Adrenal gland (tissue), 12 donors: ENCODE data around the gene PLXNA4. TPM values are rescaled to one million over a fixed set of nuclear protein-coding genes. Genes with fewer than 3 reads are reported as not detected.

Experiments used
- DNase-seq, 7 donors: peaks; one replicate each; pipeline ENCODE4 v3.0.0-alpha.2; 2019 to 2020
- H3K27ac ChIP-seq, 5 donors: fragments of 200-600 bp; sonication (generic) in 4 of 5; 1 replicate in 3 of 5; 2 replicates in 2 of 5; pipeline versions ENCODE4 v1.5.1 to v1.8.0; 2016 to 2020; ENCODE audit warnings: mild to moderate bottlenecking in 1 of 5
- H3K27me3 ChIP-seq: fragments of 200-600 bp; 2 replicates; pipeline ENCODE4 v1.8.0; 2021
- H3K36me3 ChIP-seq, 2 donors: fragments of 200-600 bp; replicated peaks in 1 of 2; 1 replicate in 1 of 2; 2 replicates in 1 of 2; pipeline versions ENCODE4 v1.5.1 to v1.8.0; 2018 to 2022
- H3K4me1 ChIP-seq, 2 donors: fragments of 200-600 bp; replicated peaks in 1 of 2; 1 replicate in 1 of 2; 2 replicates in 1 of 2; pipeline versions ENCODE4 v1.5.1 to v1.8.0; 2018 to 2021
- H3K4me3 ChIP-seq, 4 donors: fragments of 200-600 bp; sonication (generic) in 3 of 4; one replicate each; pipeline ENCODE4 v1.5.1; 2016 to 2018
- H3K9me3 ChIP-seq, 3 donors: fragments of 200-600 bp; sonication (generic) in 1 of 3; replicated peaks in 1 of 3; 1 replicate in 2 of 3; 2 replicates in 1 of 3; pipeline versions ENCODE4 v1.5.1 to v1.8.0; 2016 to 2021
- POLR2A ChIP-seq, 2 donors: fragments of 450-650 bp; IDR thresholded peaks; one replicate each; pipeline ENCODE4 v1.6.1; 2017; ENCODE audit warnings: antibody characterized with exemption in 2 of 2, mild to moderate bottlenecking in 2 of 2, moderate library complexity in 1 of 2
- WGBS, 4 donors: extraction: QIAGEN DNeasy Blood & Tissue Kit in 2 of 4; methylation state at CpG; one replicate each; pipeline versions ENCODE4 v1.1.5 to v1.1.7; 2013 to 2017; 5-methylcytosine and 5-hydroxymethylcytosine counted together
- intact Hi-C, 2 donors: fragments of 100-400 bp; cut with DNase I; formaldehyde crosslinking; loops; one replicate each; pipeline versions ENCODE4 v1.14.1 to v1.15.0; 2022 to 2023
- polyA plus RNA-seq, 3 donors: library from polyadenylated mRNA; stranded (reverse); fragments of 200-250 nt in 2 of 3; fragments of 350-450 nt in 1 of 3; fragmentation: Illumina TruSeq in 1 of 3; extraction: RNeasy Lipid Tissue Mini Kit (QIAGEN cat#74804) in 1 of 3; gene quantifications; one replicate each; pipeline ENCODE4 v1.2.3, GENCODE V29; 2013 to 2014
- total RNA-seq, 9 donors: library from RNA; depleted of rRNA in 4 of 9; stranded (reverse); fragments of >200 nt in 4 of 9; fragments of 120-200 nt in 1 of 9; fragmentation: NEBNext Ultra II Directional in 1 of 9; extraction: Animal tissue kit (Norgen Biotek cat#: 25700) in 1 of 9; gene quantifications; one replicate each; pipeline versions ENCODE4 v1.1.0 to v1.2.4, GENCODE V29; 2013 to 2023
- TF ChIP-seq, protein P1 (sequence below), 6 experiments: fragments of 450-650 bp in 4 of 6; fragments of 200-600 bp in 2 of 6; sonication (generic) in 1 of 6; IDR thresholded peaks; 1 replicate in 5 of 6; 2 replicates in 1 of 6; pipeline versions ENCODE4 v1.5.1 to v1.8.0; 2016 to 2021; ENCODE audit warnings: antibody characterized with exemption in 6 of 6, mild to moderate bottlenecking in 2 of 6, moderate library complexity in 1 of 6
- donor health status: healthy with polysubstance abuse.
- donor health status: Bipolar disorder and iron deficiency.
- donor health status: DM: yes; HTN: yes; CAD: no.
- donor health status: DM: no; HTN: no; CAD: no.
- donor health status: DM: no; HTN: no; CAD: no.
- donor health status: DM: yes; HTN: yes; CAD: no.

The PLXNA4 gene
- total and polyA plus RNA-seq, 12 donors, result 0.99 to 10.7 (median 3.6) TPM

DNA sequence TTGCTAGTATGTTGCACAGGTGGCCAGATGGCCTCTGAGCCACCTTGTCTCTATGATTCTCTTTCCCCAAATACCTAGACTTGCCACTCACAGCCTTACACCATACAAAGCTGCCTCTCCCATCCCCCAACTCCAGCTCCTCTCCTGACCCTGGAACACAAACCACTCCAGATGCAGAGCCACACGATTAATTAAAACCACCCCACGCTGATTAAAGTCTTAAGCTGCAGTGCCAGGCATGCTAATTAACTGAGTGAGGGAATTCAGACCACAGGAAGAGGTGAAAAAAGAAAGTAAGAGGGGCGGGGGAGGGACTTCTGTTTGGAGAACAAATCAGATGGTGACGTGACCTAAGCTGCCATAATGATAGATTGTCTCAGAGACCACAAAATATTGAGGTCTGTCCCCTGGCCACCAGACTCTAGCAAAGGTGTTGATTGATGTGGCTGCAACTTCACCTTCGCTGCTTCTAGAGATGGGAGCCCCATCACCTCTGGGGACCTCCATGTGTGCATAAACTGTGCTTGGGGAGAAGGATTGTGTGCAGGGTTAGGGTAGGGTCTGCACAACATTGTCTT, 331.3 kb downstream of the PLXNA4 start:
- Histone ChIP-seq H3K27ac (no peak overlapping the region), H3K4me3 (no peak overlapping the region), H3K36me3 (no peaks in the 10 kb centered on the region), H3K9me3 (no peaks in the 10 kb centered on the region), H3K4me1 (no peaks in the 10 kb centered on the region), H3K27me3 (no peaks in the 10 kb centered on the region)
- TF ChIP-seq, protein P1, sequence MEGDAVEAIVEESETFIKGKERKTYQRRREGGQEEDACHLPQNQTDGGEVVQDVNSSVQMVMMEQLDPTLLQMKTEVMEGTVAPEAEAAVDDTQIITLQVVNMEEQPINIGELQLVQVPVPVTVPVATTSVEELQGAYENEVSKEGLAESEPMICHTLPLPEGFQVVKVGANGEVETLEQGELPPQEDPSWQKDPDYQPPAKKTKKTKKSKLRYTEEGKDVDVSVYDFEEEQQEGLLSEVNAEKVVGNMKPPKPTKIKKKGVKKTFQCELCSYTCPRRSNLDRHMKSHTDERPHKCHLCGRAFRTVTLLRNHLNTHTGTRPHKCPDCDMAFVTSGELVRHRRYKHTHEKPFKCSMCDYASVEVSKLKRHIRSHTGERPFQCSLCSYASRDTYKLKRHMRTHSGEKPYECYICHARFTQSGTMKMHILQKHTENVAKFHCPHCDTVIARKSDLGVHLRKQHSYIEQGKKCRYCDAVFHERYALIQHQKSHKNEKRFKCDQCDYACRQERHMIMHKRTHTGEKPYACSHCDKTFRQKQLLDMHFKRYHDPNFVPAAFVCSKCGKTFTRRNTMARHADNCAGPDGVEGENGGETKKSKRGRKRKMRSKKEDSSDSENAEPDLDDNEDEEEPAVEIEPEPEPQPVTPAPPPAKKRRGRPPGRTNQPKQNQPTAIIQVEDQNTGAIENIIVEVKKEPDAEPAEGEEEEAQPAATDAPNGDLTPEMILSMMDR (IDR thresholded peaks at IDR 0.05), result no peak
- TF ChIP-seq POLR2A (IDR thresholded peaks at IDR 0.05), result no peak
- DNase-seq, result no peak
- intact Hi-C loops, result no loop called here
- 84 to 91% (median 89%) methylated on average over 5 of the region's 5 CpGs for WGBS, 4 donors

DNA sequence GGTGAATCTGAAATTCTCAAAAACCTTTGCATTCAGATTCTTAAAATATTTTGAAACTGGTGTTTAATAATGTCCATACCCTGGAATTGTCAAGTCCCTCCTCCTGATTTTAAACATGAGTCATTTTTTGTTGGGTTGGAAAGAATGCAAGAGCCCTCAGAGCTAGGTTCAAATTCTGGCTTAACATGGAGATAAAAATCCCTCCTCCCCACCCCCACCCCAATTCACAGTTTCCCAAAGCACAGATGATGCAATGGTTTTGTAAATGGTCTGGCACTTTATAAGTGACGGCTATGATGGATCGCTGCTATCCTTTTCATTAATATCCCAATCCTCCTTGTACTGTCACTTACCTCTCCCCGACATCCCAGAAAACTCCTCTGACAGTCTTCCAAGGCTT, 332.8 kb downstream of the PLXNA4 start:
- Histone ChIP-seq H3K4me1 (no peaks in the 10 kb centered on the region), H3K27ac (no peak overlapping the region), H3K9me3 (no peaks in the 10 kb centered on the region), H3K4me3 (no peak overlapping the region), H3K36me3 (no peaks in the 10 kb centered on the region), H3K27me3 (no peaks in the 10 kb centered on the region)
- no peak for DNase-seq
- 78 to 94% (median 90%) methylated on average over 3 of the region's 3 CpGs for WGBS, 4 donors
- TF ChIP-seq POLR2A (IDR thresholded peaks at IDR 0.05), result no peak
- TF ChIP-seq, protein P1 (IDR thresholded peaks at IDR 0.05), result no peak
- intact Hi-C loops, result no loop called here

DNA sequence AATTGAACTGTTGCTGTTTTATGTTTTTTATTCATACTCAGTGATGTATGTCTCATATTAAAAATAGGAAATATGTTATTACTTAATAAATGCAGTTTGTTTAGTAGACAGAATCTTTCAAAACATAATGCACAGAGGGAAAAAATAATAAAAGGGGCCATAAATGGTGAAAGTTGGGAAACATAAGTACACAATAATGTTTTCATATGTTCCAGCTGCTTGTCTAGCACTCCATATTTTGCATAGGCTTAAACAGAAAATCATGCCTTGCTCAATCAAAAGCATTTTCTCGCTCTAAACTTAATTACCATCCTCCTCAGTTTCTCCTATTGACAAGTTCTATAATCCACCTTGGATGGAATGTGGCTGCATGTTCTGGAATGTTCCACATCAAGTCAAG, 333.2 kb downstream of the PLXNA4 start:
- intact Hi-C loops, result no loop called here
- no peak overlapping the region for H3K27ac ChIP-seq
- WGBS, 4 donors, result 81 to 97% (median 94%) methylated on average over 1 of the region's 1 CpG
- H3K4me1 ChIP-seq, result no peaks in the 10 kb centered on the region
- TF ChIP-seq, protein P1 (IDR thresholded peaks at IDR 0.05), result no peak
- no peak for TF ChIP-seq POLR2A (IDR thresholded peaks at IDR 0.05)
- DNase-seq, result no peak
- H3K4me3 ChIP-seq, result no peak overlapping the region
- H3K27me3 ChIP-seq, result no peaks in the 10 kb centered on the region
- H3K36me3 ChIP-seq, result no peaks in the 10 kb centered on the region
- H3K9me3 ChIP-seq, result no peaks in the 10 kb centered on the region

DNA sequence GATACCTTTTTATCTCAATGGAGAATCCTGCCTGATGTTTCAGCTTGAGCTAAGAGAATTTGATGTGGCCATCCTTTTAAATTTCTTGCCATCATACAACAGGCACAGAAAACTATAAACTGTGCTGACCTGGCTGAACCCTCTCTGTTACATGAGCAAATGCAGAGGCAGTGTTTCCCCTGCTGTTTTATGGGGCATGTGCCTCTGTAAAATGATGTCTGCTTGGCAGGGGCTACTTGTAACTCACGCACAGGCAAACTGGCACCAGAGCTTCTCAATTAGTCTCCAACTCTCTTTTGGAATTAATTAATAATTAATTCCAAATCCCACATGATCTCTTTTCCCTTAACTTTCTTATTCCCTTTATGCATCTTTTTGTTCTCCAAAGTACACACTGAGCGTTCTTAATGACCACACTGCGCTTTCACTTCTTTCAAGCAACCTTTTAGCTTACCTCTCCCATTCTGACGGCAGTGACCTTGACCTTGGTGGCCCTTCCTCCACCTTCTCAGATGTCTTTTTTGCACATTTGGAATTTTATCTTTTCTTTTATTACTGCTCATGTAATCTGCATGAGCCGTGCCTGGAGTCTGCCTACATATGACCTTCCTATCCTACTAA, 334.0 kb downstream of the PLXNA4 start:
- TF ChIP-seq, protein P1 (IDR thresholded peaks at IDR 0.05), result no peak
- no peak for TF ChIP-seq POLR2A (IDR thresholded peaks at IDR 0.05)
- Histone ChIP-seq H3K27ac (no peak overlapping the region), H3K36me3 (no peaks in the 10 kb centered on the region), H3K4me1 (no peaks in the 10 kb centered on the region), H3K27me3 (no peaks in the 10 kb centered on the region), H3K9me3 (no peaks in the 10 kb centered on the region), H3K4me3 (no peak overlapping the region)
- 67 to 76% (median 74%) methylated on average over 5 of the region's 5 CpGs for WGBS, 4 donors
- intact Hi-C loops, result no loop called here
- DNase-seq, result no peak
